HCT116 (cell line): ENCODE results near the gene CCDC57. TPM values are rescaled to one million over a fixed set of nuclear protein-coding genes. Genes with fewer than 3 reads are reported as not detected.
A peak's percentile ranks its signal among the peaks of the same experiment; 100 is the strongest.

Experiments used
- ATAC-seq: fragments of 200-7000 bp; cut with Tn5 transposase; 2 replicates; pipeline ENCODE4 v1.9.1; 2020; ENCODE audit warnings: mild to moderate bottlenecking, moderate library complexity
- BruUV-seq: library from RNA; stranded (reverse); fragments of 400-500 nt; replicated peaks from 2 replicates; lab custom pipeline; 2021; lab: Mats Ljungman, UMichigan
- CTCF ChIA-PET: fragments of 300-600 bp; sonication (Branson Sonifier 250); formaldehyde crosslinking; loops from one replicate; lab custom pipeline; 2021; ENCODE audit warnings: antibody characterized with exemption; lab: Charles Lee
- POLR2A ChIA-PET: fragments of 300-600, 350-600 bp; sonication (Branson Sonifier 250); formaldehyde crosslinking; loops from one replicate; lab custom pipeline; 2021; ENCODE audit warnings: antibody characterized with exemption; lab: Charles Lee
- RAD21 ChIA-PET, 2 experiments: fragments of 300-600 bp; sonication (Branson Sonifier 250); formaldehyde crosslinking; loops; one replicate each; lab custom pipeline; 2023; ENCODE audit warnings: low total read pairs in 2 of 2; ENCODE audit not compliant: uncharacterized antibody in 2 of 2, unreplicated experiment in 2 of 2, low non-redundant PET in 1 of 2; lab: Charles Lee
- DNase-seq: peaks from one replicate; pipeline ENCODE4 v3.0.0-alpha.2; 2010; ENCODE audit warnings: low read depth, low spot score
- H2AFZ ChIP-seq: fragments of 200-600 bp; shearing (Covaris generic), sonication (generic); 2 replicates; pipeline ENCODE4 v1.6.1; 2017; ENCODE audit warnings: low read depth, mixed run types, mixed read lengths, antibody characterized with exemption, low read length; ENCODE audit not compliant: poor library complexity, severe bottlenecking
- H3K27ac ChIP-seq: 2 replicates; pipeline ENCODE4 v1.5.1; 2012; ENCODE audit warnings: low read depth, low read length
- H3K27me3 ChIP-seq: fragments of 200-600 bp; sonication (generic); 2 replicates; pipeline ENCODE4 v1.6.1; 2016; ENCODE audit warnings: mixed run types, low read length, mixed read lengths; ENCODE audit not compliant: insufficient read depth
- H3K36me3 ChIP-seq, 2 experiments: fragments of 200-500 bp in 1 of 2; fragments of 200-600 bp in 1 of 2; sonication (Bioruptor generic) in 1 of 2; sonication (generic) in 1 of 2; 2 replicates each; pipeline versions ENCODE4 v1.5.1 to v1.6.1; 2014 to 2016; ENCODE audit warnings: low read length in 2 of 2, inconsistent platforms in 1 of 2, mixed read lengths in 1 of 2, mixed run types in 1 of 2; ENCODE audit not compliant: insufficient read depth in 2 of 2, control insufficient read depth in 1 of 2
- H3K4me1 ChIP-seq, 2 experiments: fragments of 200-600 bp in 1 of 2; sonication (generic) in 1 of 2; 2 replicates each; pipeline versions ENCODE4 v1.5.1 to v1.6.1; 2012 to 2017; ENCODE audit warnings: low read length in 2 of 2, inconsistent platforms in 1 of 2, mild to moderate bottlenecking in 1 of 2, mixed read lengths in 1 of 2, mixed run types in 1 of 2, moderate library complexity in 1 of 2; ENCODE audit not compliant: insufficient read depth in 2 of 2, control insufficient read depth in 1 of 2
- H3K4me2 ChIP-seq: fragments of 200-600 bp; sonication (generic); 2 replicates; pipeline ENCODE4 v1.6.1; 2017; ENCODE audit warnings: mixed run types, low read length, mixed read lengths
- H3K4me3 ChIP-seq, 2 experiments: fragments of 200-600 bp in 1 of 2; sonication (generic) in 1 of 2; replicated peaks in 1 of 2; 2 replicates each; pipeline ENCODE4 v1.5.1; 2011 to 2016; ENCODE audit warnings: low read length in 2 of 2, control low read depth in 1 of 2, low read depth in 1 of 2, mild to moderate bottlenecking in 1 of 2, mixed read lengths in 1 of 2, mixed run types in 1 of 2
- H3K79me2 ChIP-seq: fragments of 200-600 bp; sonication (generic); 2 replicates; pipeline ENCODE4 v1.6.1; 2017; ENCODE audit warnings: mild to moderate bottlenecking, mixed run types, low read length, moderate library complexity, mixed read lengths; ENCODE audit not compliant: insufficient read depth
- H3K9ac ChIP-seq: fragments of 200-600 bp; sonication (generic); 2 replicates; pipeline ENCODE4 v1.6.1; 2016; ENCODE audit warnings: low read length, mixed read lengths
- H3K9me2 ChIP-seq: fragments of 200-600 bp; sonication (generic), shearing (Covaris generic); 2 replicates; pipeline ENCODE4 v1.6.1; 2017; ENCODE audit warnings: mixed run types, mild to moderate bottlenecking, moderate library complexity; ENCODE audit not compliant: insufficient read depth
- H3K9me3 ChIP-seq, 2 experiments: fragments of 200-500 bp in 1 of 2; fragments of 200-600 bp in 1 of 2; sonication (Bioruptor generic) in 1 of 2; sonication (generic) in 1 of 2; 2 replicates each; pipeline ENCODE4 v1.6.1; 2014 to 2017; ENCODE audit warnings: low read length in 2 of 2, mixed read lengths in 2 of 2, inconsistent platforms in 1 of 2, low read depth in 1 of 2, mild to moderate bottlenecking in 1 of 2, mixed run types in 1 of 2, moderate library complexity in 1 of 2; ENCODE audit not compliant: control insufficient read depth in 1 of 2, insufficient read depth in 1 of 2
- H4K20me1 ChIP-seq: fragments of 200-600 bp; sonication (generic), shearing (Covaris generic); 2 replicates; pipeline ENCODE4 v1.6.1; 2017; ENCODE audit warnings: mixed run types, mild to moderate bottlenecking, moderate library complexity; ENCODE audit not compliant: insufficient read depth
- CBX3 ChIP-seq: IDR thresholded peaks from 2 replicates; pipeline ENCODE4 v1.6.1; 2012; ENCODE audit warnings: low read depth
- SIN3A ChIP-seq: IDR thresholded peaks from 2 replicates; pipeline ENCODE4 v1.6.1; 2012; ENCODE audit warnings: low read depth
- ZFX ChIP-seq: fragments of 450-650 bp; IDR thresholded peaks from 2 replicates; pipeline ENCODE4 v1.6.1; 2017
- intact Hi-C: fragments of 100-400 bp; cut with micrococcal nuclease; formaldehyde crosslinking; loops from 2 replicates; pipeline ENCODE4 v1.10.0; 2022
- total RNA-seq: library from RNA; stranded (reverse); gene quantifications from one replicate; pipeline ENCODE4 v1.2.1, GENCODE V29; 2021; ENCODE audit not compliant: unreplicated experiment
- TF ChIP-seq, protein P1 (sequence below), 3 experiments: fragments of 200-600 bp in 1 of 3; sonication (generic) in 1 of 3; IDR thresholded peaks in 2 of 3; conservative IDR thresholded peaks in 1 of 3; 2 replicates each; pipeline ENCODE4 v1.5.1; 2012 to 2017; ENCODE audit warnings: low read depth in 2 of 3, low read length in 2 of 3, antibody characterized with exemption in 1 of 3, borderline replicate concordance in 1 of 3, control low read depth in 1 of 3, mild to moderate bottlenecking in 1 of 3, mixed read lengths in 1 of 3, mixed run types in 1 of 3, moderate library complexity in 1 of 3; ENCODE audit not compliant: insufficient read depth in 1 of 3

Gene CCDC57
- total RNA-seq, 1 experiment from 2014 or later: 143 TPM

DNA sequence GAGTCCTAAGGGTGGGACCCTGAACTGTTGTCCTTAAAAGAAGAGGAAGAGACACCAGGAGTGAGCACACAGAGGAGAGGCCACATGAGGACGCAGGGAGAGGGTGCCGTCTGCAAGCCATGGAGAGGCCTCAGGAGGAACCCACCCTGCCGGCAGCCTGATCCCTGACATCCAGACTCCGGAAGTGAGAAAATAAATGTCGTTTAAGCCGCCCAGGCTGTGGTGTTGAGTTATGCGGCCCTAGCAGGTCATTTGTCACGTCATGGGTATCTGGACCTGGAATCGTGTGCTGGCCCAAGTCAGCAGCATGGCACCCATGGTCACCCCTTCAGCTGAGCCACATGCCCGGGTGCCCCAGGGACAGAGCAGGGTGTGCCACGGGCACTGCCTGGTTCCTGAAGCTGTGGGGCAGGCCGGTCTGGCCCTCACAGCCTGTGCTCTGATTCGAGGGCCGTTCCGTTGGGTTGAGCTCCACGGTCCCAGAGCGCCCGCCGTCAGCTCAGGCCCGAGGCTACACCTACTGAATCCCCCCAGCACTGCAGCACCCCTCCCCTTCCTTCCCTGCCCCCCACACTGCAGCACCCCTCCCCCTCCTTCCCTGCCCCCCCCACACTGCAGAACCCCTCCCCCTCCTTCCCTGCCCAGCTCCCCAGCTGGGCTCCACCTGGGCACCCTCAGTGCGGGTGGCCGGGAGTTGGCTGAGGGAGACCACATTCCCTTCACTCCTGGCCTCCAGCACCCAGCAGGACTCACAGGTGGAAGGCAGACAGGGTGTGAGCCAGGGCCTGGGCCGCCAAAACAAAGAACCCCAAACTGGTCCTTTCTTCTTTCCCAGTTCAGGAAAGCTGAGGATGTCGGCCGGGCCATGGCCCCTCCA, 2.7 kb upstream of the CCDC57 start:
- Histone ChIP-seq H3K4me1 (peaks cover 50 to 82% of the 10 kb centered on the region in 2 experiments), H3K36me3 (no peaks in the 10 kb centered on the region), H3K9ac (peak overlapping the region; percentile 68), H3K9me3 (no peaks in the 10 kb centered on the region), H3K4me3 (peak overlapping the region in 1 of 2 experiments; percentile 46; a peak in 2 of 4 replicates), H3K27me3 (no peaks in the 10 kb centered on the region), H3K9me2 (no peaks in the 10 kb centered on the region), H4K20me1 (no peaks in the 10 kb centered on the region), H3K4me2 (peak overlapping the region; percentile 99)
- ChIA-PET RAD21 (interaction anchor here in 1 of 2 experiments (0.6 to 1.5 kb wide), 2 partner anchors 14 to 77 kb away, joined by 3 to 6 read pairs; partner anchors contain the start of gene SLC16A3), CTCF (interaction anchor here (0.6 to 1.7 kb wide), 3 partner anchors 9 to 185 kb away, joined by 3 to 10 read pairs (median 4); no protein-coding TSS in a partner anchor), POLR2A (interaction anchor here (1.1 to 4.2 kb wide), 3 partner anchors 9 to 20 kb away, joined by 3 to 31 read pairs (median 12); partner anchors contain the start of gene SLC16A3)
- no TSS peak for BruUV-seq
- DNase-seq: no peak
- no peak for ATAC-seq
- intact Hi-C loops: no loop called here
- TF ChIP-seq SIN3A (no peak), ZFX (peak; percentile 45; the same call in 1 of the 2 replicates)
- TF ChIP-seq, all 23 proteins: peak for 1
- Histone ChIP-seq H3K79me2 (peaks cover 18% of the 10 kb centered on the region), H2AFZ (no peak overlapping the region), H3K27ac (peak overlapping the region; percentile 98)

DNA sequence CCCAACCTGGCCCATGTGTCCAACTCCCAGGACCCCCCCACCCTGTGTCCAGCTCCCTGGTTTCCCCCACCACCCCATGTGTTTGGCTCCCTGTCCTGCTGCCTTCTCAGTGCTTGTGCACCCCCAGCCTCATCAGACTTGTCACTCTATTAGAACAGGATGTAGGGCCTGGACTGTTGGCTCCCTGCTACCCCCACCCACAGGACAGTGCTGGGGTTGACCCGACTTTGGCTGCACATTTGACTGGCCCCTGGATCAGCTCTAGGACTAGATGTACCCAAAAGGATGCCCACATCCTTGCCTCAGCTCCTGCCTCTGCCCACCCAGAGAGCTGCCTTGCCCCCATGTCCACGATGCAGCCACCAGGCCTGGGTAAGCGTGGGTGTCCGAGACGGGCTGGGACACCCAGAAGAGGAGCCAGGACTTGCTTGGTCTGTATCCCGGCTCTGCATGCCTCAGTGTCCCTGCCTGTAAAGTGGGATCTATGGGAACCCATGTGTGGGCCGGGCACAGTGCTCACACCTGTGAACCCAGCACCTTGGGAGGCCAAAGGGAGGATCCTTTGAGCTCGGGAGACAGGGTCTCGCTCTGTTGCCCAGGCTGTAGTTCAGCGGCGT, 1.5 kb upstream of the CCDC57 start:
- Histone ChIP-seq H2AFZ (no peak overlapping the region), H3K36me3 (no peaks in the 10 kb centered on the region; a peak in 1 of 4 replicates), H3K4me2 (peak overlapping the region; percentile 99), H4K20me1 (no peaks in the 10 kb centered on the region), H3K9ac (peak overlapping the region; percentile 97), H3K27me3 (no peaks in the 10 kb centered on the region), H3K4me1 (peaks cover 50 to 79% of the 10 kb centered on the region in 2 experiments), H3K4me3 (peak overlapping the region; percentile 83 to 95; a peak in 2 of 4 replicates), H3K9me3 (no peaks in the 10 kb centered on the region), H3K9me2 (no peaks in the 10 kb centered on the region), H3K79me2 (peaks cover 26% of the 10 kb centered on the region), H3K27ac (peak overlapping the region; percentile 98)
- DNase-seq: no peak
- no peak for TF ChIP-seq CBX3
- TF ChIP-seq, protein P1, sequence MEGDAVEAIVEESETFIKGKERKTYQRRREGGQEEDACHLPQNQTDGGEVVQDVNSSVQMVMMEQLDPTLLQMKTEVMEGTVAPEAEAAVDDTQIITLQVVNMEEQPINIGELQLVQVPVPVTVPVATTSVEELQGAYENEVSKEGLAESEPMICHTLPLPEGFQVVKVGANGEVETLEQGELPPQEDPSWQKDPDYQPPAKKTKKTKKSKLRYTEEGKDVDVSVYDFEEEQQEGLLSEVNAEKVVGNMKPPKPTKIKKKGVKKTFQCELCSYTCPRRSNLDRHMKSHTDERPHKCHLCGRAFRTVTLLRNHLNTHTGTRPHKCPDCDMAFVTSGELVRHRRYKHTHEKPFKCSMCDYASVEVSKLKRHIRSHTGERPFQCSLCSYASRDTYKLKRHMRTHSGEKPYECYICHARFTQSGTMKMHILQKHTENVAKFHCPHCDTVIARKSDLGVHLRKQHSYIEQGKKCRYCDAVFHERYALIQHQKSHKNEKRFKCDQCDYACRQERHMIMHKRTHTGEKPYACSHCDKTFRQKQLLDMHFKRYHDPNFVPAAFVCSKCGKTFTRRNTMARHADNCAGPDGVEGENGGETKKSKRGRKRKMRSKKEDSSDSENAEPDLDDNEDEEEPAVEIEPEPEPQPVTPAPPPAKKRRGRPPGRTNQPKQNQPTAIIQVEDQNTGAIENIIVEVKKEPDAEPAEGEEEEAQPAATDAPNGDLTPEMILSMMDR (IDR thresholded peaks at IDR 0.05 in 2 of 3, conservative IDR thresholded peaks at IDR 0.05 in 1 of 3; ENCODE audit: borderline replicate concordance in 1 of 3, insufficient read depth in 1 of 3, low read depth in 2 of 3, low read length in 2 of 3): 0 out of 6 replicates have a peak, but pooled peaks of 1 of the 3 experiments have one; percentile 2
- BruUV-seq: no TSS peak
- POLR2A ChIA-PET: interaction anchor here (0.9 to 4.2 kb wide), 5 partner anchors 8 to 78 kb away, joined by 3 to 31 read pairs (median 4); partner anchors contain the start of gene SLC16A3
- intact Hi-C loops: no loop called here
- RAD21 ChIA-PET: no interaction called here
- ATAC-seq: no peak
- CTCF ChIA-PET: interaction anchor here (1.1 kb wide), 1 partner anchor 15 kb away, joined by 3 read pairs; the partner anchor contains the start of gene SLC16A3
